Breast epithelium (tissue), 4 donors: Measurements from ENCODE around the gene EVA1A. TPM values are rescaled to one million over a fixed set of nuclear protein-coding genes. Genes with fewer than 3 reads are reported as not detected.

Source experiments
- DNase-seq, 2 donors: peaks; one replicate each; pipeline ENCODE4 v3.0.0-alpha.2; 2019; ENCODE audit warnings: low spot score in 2 of 2
- H3K27ac ChIP-seq, 2 donors: fragments of 200-600 bp; sonication (generic) in 1 of 2; one replicate each; pipeline ENCODE4 v1.5.1; 2016 to 2019; ENCODE audit warnings: mild to moderate bottlenecking in 1 of 2
- H3K27me3 ChIP-seq, 2 donors: fragments of 200-600 bp; sonication (generic) in 1 of 2; one replicate each; pipeline versions ENCODE4 v1.5.1 to v1.6.0; 2017 to 2019; ENCODE audit warnings: control low read depth in 1 of 2, mild to moderate bottlenecking in 1 of 2
- H3K36me3 ChIP-seq: fragments of 200-600 bp; one replicate; pipeline ENCODE4 v1.5.1; 2019
- H3K4me1 ChIP-seq, 2 donors: fragments of 200-600 bp; sonication (generic); one replicate each; pipeline ENCODE4 v1.5.1; 2016 to 2019; ENCODE audit warnings: control low read depth in 1 of 2
- H3K4me3 ChIP-seq, 3 donors: fragments of 200-600 bp; sonication (generic); 1 replicate in 2 of 3; 2 replicates in 1 of 3; pipeline ENCODE4 v1.5.1; 2016 to 2019; ENCODE audit warnings: mild to moderate bottlenecking in 3 of 3, moderate library complexity in 2 of 3
- H3K9me3 ChIP-seq, 2 donors: fragments of 200-600 bp; sonication (generic) in 1 of 2; one replicate each; pipeline ENCODE4 v1.5.1; 2016 to 2019; ENCODE audit warnings: control low read depth in 1 of 2
- POLR2A ChIP-seq: fragments of 450-650 bp; IDR thresholded peaks from one replicate; pipeline ENCODE4 v1.6.1; 2016; ENCODE audit warnings: antibody characterized with exemption, mild to moderate bottlenecking, moderate library complexity
- POLR2AphosphoS5 ChIP-seq, 3 donors: sonication (generic); formaldehyde crosslinking; IDR thresholded peaks; one replicate each; pipeline ENCODE4 v1.6.1; 2017; ENCODE audit warnings: antibody characterized with exemption in 3 of 3
- intact Hi-C: fragments of 100-400 bp; cut with DNase I; formaldehyde crosslinking; loops from one replicate; pipeline ENCODE4 v1.15.1; 2023; ENCODE audit warnings: low total_unique reads
- total RNA-seq, 3 donors: library from RNA; depleted of rRNA; stranded (reverse); fragments of >200 nt; gene quantifications; one replicate each; pipeline ENCODE4 v1.1.0, GENCODE V29; 2016
- TF ChIP-seq, protein P1 (sequence below), 3 donors: fragments of 450-650 bp; IDR thresholded peaks; one replicate each; pipeline ENCODE4 v1.5.1; 2016 to 2017; ENCODE audit warnings: antibody characterized with exemption in 3 of 3, mild to moderate bottlenecking in 3 of 3, moderate library complexity in 3 of 3

Gene EVA1A
- total RNA-seq, 3 donors from 2014 or later = 5.2 to 10.4 TPM; not detected in 1

- DNase-seq = no peak
- H3K4me1 ChIP-seq = no peaks in the 10 kb centered on the region
- H3K36me3 ChIP-seq = no peaks in the 10 kb centered on the region
- intact Hi-C loops = no loop called here
- no peak overlapping the region for H3K4me3 ChIP-seq
- H3K27me3 ChIP-seq = no peaks in the 10 kb centered on the region
- peak overlapping the region in 1 of 2 donors; percentile 2 for H3K27ac ChIP-seq
- H3K9me3 ChIP-seq = peaks cover 5 to 6% of the 10 kb centered on the region in 2 donors
- TF ChIP-seq POLR2AphosphoS5 (IDR thresholded peaks at IDR 0.05) (no peak), POLR2A (no peak)
- TF ChIP-seq, protein P1, sequence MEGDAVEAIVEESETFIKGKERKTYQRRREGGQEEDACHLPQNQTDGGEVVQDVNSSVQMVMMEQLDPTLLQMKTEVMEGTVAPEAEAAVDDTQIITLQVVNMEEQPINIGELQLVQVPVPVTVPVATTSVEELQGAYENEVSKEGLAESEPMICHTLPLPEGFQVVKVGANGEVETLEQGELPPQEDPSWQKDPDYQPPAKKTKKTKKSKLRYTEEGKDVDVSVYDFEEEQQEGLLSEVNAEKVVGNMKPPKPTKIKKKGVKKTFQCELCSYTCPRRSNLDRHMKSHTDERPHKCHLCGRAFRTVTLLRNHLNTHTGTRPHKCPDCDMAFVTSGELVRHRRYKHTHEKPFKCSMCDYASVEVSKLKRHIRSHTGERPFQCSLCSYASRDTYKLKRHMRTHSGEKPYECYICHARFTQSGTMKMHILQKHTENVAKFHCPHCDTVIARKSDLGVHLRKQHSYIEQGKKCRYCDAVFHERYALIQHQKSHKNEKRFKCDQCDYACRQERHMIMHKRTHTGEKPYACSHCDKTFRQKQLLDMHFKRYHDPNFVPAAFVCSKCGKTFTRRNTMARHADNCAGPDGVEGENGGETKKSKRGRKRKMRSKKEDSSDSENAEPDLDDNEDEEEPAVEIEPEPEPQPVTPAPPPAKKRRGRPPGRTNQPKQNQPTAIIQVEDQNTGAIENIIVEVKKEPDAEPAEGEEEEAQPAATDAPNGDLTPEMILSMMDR (IDR thresholded peaks at IDR 0.05) = no peak
Observed at GRCh38 chr2:75516378-75517360, 44.1 kb downstream of the EVA1A start.

DNA sequence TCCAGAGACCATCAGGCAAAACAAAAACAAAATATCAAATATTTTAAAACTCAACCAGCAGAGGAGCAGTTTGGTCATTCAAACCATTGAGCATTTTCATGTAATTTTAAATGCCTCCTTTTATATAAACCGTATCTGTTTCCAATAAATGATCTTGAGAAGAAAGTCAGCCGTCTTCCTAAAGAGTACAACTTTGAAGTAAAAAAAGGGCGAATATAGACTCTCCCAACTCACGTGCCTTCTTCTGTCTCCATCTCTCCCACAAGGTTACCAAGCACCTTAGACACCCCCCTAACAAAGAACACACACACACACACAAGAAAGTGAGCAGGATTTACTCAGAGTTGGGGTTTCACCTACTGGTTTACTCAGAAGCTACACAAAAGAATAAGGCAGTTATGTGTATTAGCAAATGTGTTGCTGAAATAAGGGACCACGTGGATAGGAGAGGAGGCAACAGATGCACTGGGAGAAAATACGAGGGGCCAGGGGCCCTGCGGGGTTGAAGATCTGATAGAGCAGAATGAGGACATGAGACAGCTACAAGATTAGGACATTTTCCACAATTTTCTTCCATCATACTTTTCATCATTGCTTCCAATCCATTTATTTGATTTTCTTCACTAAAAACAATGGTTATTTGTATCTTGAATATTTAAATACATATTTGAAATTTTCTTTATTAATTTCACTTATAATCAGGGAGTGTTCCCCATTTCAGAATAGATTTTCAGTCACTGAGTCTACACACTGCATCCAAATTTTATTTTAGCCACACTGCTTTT is 45.0 kb downstream of the EVA1A start:
- intact Hi-C loops = no loop called here
- peak overlapping the region in 1 of 2 donors; percentile 2 for H3K27ac ChIP-seq

GRCh38 chr2:75513616-75514170 is 47.0 kb downstream of the EVA1A start:
- Histone ChIP-seq H3K4me1 (no peaks in the 10 kb centered on the region), H3K9me3 (peaks cover 5 to 6% of the 10 kb centered on the region in 2 donors), H3K4me3 (no peak overlapping the region), H3K27me3 (no peaks in the 10 kb centered on the region), H3K36me3 (no peaks in the 10 kb centered on the region), H3K27ac (no peak overlapping the region)
- TF ChIP-seq, protein P1 (IDR thresholded peaks at IDR 0.05) = no peak
- TF ChIP-seq POLR2AphosphoS5 (IDR thresholded peaks at IDR 0.05) (no peak), POLR2A (no peak)
- intact Hi-C loops = no loop called here
- DNase-seq = no peak

More for the DNA sequence above, 45.0 kb downstream of the EVA1A start:
- Histone ChIP-seq H3K27me3 (no peaks in the 10 kb centered on the region), H3K4me1 (no peaks in the 10 kb centered on the region), H3K4me3 (no peak overlapping the region), H3K9me3 (peaks cover 5 to 6% of the 10 kb centered on the region in 2 donors), H3K36me3 (no peaks in the 10 kb centered on the region)
- TF ChIP-seq POLR2AphosphoS5 (IDR thresholded peaks at IDR 0.05) (no peak), POLR2A (no peak)
- TF ChIP-seq, protein P1 (IDR thresholded peaks at IDR 0.05) = no peak
- DNase-seq = no peak

GRCh38 chr2:75512455-75513212 is 48.1 kb downstream of the EVA1A start:
- TF ChIP-seq POLR2AphosphoS5 (IDR thresholded peaks at IDR 0.05) (no peak), POLR2A (no peak)
- TF ChIP-seq, protein P1 (IDR thresholded peaks at IDR 0.05) = no peak
- Histone ChIP-seq H3K27ac (no peak overlapping the region), H3K4me1 (no peaks in the 10 kb centered on the region), H3K9me3 (peaks cover 5 to 6% of the 10 kb centered on the region in 2 donors), H3K4me3 (no peak overlapping the region), H3K36me3 (no peaks in the 10 kb centered on the region), H3K27me3 (no peaks in the 10 kb centered on the region)
- no peak for DNase-seq
- intact Hi-C loops = no loop called here
